Activated naive CD4-positive, alpha-beta T cell treated with anti-CD3 and anti-CD28 coated beads for 36 hours (primary cell): ENCODE measurements around the gene LRRC56. TPM values are rescaled to one million over a fixed set of nuclear protein-coding genes. Genes with fewer than 3 reads are reported as not detected.
"Not testable (repeated sequence)": the region's sequence is repeated elsewhere in the genome, so short reads cannot be mapped to it uniquely, and the experiment has no call there.

Source experiments
- CTCF ChIA-PET: fragments of 350-600 bp; sonication (Branson Sonifier 250); formaldehyde crosslinking; loops from one replicate; lab custom pipeline; 2021; ENCODE audit warnings: antibody characterized with exemption; lab: Charles Lee
- DNase-seq: peaks from one replicate; pipeline ENCODE4 v3.0.0-alpha.2; 2020
- H3K27ac Mint-ChIP-seq: one replicate; pipeline ENCODE4 v1.8.0; 2021; ENCODE audit warnings: mild to moderate bottlenecking, mixed read lengths
- H3K27me3 Mint-ChIP-seq: one replicate; pipeline ENCODE4 v1.8.0; 2021; ENCODE audit warnings: low read depth, mixed read lengths
- H3K36me3 Mint-ChIP-seq: one replicate; pipeline ENCODE4 v1.8.0; 2021; ENCODE audit warnings: low read depth, mixed read lengths
- H3K4me1 Mint-ChIP-seq: one replicate; pipeline ENCODE4 v1.8.0; 2021; ENCODE audit warnings: low read depth, mixed read lengths
- H3K4me3 Mint-ChIP-seq: one replicate; pipeline ENCODE4 v1.8.0; 2021; ENCODE audit warnings: mild to moderate bottlenecking, moderate library complexity, mixed read lengths
- H3K9me3 Mint-ChIP-seq: one replicate; pipeline ENCODE4 v1.8.0; 2021; ENCODE audit warnings: mixed read lengths
- intact Hi-C: fragments of 100-400 bp; cut with micrococcal nuclease; formaldehyde crosslinking; loops from one replicate; pipeline ENCODE4 v1.15.1; 2023
- total RNA-seq, 2 experiments: library from RNA; stranded (reverse); gene quantifications; one replicate each; pipeline ENCODE4 v1.2.3, GENCODE V29; 2021

LRRC56 gene
- total RNA-seq, 2 experiments from 2014 or later = 1.0 to 1.3 TPM

DNA sequence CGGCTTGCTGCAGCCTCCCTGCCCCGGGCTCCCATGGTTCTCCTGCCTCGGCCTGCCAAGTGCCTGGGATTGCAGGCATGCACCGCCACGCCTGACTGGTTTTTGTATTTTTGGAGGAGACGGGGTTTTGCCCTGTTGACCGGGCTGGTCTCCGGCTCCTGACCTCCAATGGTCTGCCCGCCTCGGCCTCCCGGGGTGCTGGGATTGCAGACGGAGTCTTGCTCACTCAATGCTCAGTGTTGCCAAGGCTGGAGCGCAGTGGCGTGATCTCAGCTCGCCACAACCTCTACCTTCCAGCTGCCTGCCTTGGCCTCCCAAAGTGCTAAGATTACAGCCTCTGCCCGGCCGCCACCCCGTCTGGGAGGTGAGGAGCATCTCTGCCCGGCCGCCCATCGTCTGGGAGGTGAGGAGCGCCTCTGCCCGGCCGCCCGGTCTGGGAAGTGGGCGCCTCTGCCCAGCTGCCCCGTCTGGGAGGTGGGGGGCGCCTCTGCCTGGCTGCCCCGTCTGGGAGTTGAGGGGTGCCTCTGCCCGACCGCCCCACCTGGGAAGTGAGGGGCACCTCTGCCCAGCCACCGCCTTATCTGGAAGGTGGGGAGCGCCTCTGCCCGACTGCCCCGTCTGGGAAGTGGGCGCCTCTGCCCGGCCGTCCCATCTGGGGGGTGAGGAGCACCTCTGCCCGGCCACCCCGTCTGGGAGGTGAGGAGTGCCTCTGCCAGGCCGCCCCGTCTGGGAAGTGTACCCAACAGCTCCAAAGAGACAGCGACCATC, 20.2 kb upstream of the LRRC56 start:
- CTCF ChIA-PET = interaction anchor here (0.7 to 2.3 kb wide), 5 partner anchors 17 to 206 kb away, joined by 3 to 8 read pairs (median 4); no protein-coding TSS in a partner anchor
- H3K36me3 Mint-ChIP-seq, intact Hi-C loops: not testable (repeated sequence)

DNA sequence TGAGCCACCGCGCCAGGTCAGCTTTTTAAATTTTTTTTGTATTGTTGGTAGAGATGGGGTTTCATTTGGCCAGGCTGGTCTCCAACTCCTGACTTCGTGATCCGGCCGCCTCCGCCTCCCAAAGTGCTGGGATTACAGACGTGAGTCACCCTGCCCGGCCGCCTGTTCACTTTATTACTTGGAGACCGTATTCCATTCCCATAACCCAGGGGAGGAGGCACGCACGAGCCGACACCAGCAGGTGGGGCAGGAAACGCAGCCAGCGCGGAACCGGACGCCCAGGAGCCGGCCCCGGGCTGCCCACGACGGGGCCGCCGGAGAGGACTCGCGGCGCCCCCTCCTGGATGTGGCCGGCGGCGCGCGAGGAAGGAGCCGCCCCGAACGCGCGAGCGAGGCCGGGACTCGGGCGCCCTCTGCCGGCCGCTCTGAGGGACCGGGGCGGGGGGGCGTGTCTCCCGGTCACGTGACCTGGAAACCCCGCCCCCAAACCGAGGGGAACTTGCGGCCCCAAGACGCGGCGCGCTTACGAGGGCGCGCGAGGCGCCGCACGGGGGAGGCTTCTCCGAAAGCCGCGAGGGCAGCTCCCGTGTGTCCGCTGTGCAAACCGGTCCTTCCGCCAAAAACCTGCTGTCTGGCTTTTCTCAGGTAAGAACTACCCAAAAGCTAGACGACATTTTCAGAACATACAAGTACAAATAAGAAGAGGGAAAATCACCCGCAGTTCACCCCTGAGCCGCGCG, 18.7 kb upstream of the LRRC56 start:
- Mint-ChIP-seq H3K4me1 (peaks cover 4% of the 10 kb centered on the region), H3K36me3 (peaks cover 4% of the 10 kb centered on the region), H3K27ac (peak overlapping the region; percentile 76), H3K4me3 (peak overlapping the region; percentile 84), H3K9me3 (peaks cover 6% of the 10 kb centered on the region), H3K27me3 (no peaks in the 10 kb centered on the region)
- DNase-seq = peak; percentile 87
- CTCF ChIA-PET = interaction anchor here (0.6 to 2.6 kb wide), 27 partner anchors 10 to 289 kb away, joined by 3 to 34 read pairs (median 3); partner anchors contain the start of gene HRAS
- intact Hi-C loops = loop anchor here (1.0 to 2.0 kb wide), 7 partner anchors 11 to 311 kb away; partner anchors contain the start of genes BET1L, HRAS, PTDSS2 and RIC8A

More for the DNA sequence above, 20.2 kb upstream of the LRRC56 start:
- H3K27ac Mint-ChIP-seq, H3K9me3 Mint-ChIP-seq, H3K4me1 Mint-ChIP-seq, H3K4me3 Mint-ChIP-seq, DNase-seq, H3K27me3 Mint-ChIP-seq: not testable (repeated sequence)

DNA sequence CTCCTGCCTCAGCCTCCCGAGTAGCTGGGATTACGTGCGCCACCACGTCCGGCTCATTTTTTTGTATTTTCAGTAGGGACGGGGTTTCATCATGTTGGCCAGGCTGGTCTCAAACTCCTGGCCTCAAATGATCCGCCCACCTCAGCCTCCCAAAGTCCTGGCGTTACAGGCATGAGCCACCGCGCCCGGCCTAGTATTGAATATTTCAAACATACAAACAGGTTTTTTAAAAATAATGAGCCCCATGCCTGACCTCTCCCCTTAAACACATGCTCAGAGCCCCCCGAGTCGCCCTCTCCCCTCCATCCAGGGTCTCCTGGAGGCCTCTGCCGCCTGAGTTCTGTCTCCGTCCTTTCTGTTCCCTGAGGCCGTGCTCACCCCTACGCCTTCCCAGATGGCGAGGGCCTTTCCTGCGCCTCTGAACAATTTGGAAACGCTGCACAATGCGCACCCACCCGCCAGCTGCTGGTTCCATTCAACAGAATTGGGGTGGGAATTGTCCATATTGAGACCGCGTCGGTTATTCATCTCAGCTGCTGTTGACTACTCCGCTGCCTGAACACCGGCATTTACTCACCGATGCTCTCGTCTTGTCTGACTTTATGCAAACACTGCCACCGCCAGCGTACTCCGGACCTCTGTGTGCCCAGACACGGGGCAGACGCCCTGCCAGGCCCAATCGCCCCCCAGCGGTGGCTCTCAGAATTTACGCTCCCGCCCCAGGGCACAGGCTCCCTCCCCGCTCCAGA, 16.7 kb upstream of the LRRC56 start:
- Mint-ChIP-seq H3K27ac (no peak overlapping the region), H3K4me1 (peaks cover 4% of the 10 kb centered on the region), H3K36me3 (peaks cover 3% of the 10 kb centered on the region), H3K9me3 (peaks cover 6% of the 10 kb centered on the region), H3K27me3 (no peaks in the 10 kb centered on the region), H3K4me3 (no peak overlapping the region)
- DNase-seq = no peak
- CTCF ChIA-PET = interaction anchor here (0.6 to 1.4 kb wide), 4 partner anchors 9 to 215 kb away, joined by 3 to 4 read pairs (median 4); no protein-coding TSS in a partner anchor
- intact Hi-C loops = no loop called here

DNA sequence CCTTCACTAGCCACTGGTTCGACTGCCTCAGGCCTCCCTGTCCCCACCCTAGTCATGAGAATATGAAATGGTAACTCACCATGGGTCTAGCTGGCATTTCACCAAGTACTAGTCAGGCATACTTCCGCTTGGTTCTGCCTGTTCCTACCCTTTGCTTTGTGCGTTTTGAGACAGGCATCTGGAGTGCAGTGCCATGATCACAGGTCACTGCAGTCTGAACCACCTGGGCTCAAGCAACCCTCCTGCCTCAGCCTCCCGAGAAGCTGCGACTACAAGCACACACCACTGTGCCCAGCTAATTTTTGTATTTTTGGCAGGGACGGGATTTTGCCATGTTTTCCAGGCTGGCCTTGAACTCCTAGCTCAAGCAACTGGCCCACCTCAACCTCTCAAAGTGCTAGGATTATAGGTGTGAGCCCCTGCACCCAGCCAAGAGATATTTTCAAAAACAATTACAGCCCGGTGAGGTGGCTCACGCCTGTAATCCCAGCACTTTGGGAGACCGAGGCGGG, 16.1 kb upstream of the LRRC56 start:
- Mint-ChIP-seq H3K27me3 (no peaks in the 10 kb centered on the region), H3K36me3 (peaks cover 3% of the 10 kb centered on the region), H3K27ac (no peak overlapping the region), H3K4me3 (no peak overlapping the region), H3K9me3 (peaks cover 6% of the 10 kb centered on the region), H3K4me1 (peaks cover 4% of the 10 kb centered on the region)
- intact Hi-C loops = no loop called here
- no peak for DNase-seq
- CTCF ChIA-PET = interaction anchor here (0.6 to 1.4 kb wide), 4 partner anchors 12 to 216 kb away, joined by 3 to 4 read pairs (median 4); no protein-coding TSS in a partner anchor

DNA sequence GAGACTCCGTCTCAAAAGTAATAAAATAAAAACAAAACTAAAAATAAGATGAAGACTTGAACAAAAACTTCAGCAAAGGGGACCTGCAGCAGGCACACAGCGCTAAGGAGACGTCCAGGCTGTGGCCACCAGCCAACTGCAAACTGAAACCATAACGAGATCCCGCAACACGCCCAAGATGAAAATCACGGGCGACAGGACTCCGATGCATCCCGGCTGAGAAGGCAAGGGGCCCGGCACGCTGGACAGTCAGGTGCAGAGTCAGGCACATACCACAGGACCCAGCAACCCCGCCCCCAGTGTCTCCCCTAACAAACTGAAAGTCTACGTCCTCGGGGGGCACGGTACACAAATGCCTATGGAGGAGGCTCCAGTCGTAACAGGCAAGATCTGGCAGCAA, 11.1 kb upstream of the LRRC56 start:
- DNase-seq = no peak
- no peaks in the 10 kb centered on the region for H3K4me1 Mint-ChIP-seq
- no peak overlapping the region for H3K4me3 Mint-ChIP-seq
- no peaks in the 10 kb centered on the region for H3K9me3 Mint-ChIP-seq
- H3K36me3 Mint-ChIP-seq = no peaks in the 10 kb centered on the region
- no peaks in the 10 kb centered on the region for H3K27me3 Mint-ChIP-seq
- no peak overlapping the region for H3K27ac Mint-ChIP-seq
- CTCF ChIA-PET = no interaction called here
- intact Hi-C loops = no loop called here

DNA sequence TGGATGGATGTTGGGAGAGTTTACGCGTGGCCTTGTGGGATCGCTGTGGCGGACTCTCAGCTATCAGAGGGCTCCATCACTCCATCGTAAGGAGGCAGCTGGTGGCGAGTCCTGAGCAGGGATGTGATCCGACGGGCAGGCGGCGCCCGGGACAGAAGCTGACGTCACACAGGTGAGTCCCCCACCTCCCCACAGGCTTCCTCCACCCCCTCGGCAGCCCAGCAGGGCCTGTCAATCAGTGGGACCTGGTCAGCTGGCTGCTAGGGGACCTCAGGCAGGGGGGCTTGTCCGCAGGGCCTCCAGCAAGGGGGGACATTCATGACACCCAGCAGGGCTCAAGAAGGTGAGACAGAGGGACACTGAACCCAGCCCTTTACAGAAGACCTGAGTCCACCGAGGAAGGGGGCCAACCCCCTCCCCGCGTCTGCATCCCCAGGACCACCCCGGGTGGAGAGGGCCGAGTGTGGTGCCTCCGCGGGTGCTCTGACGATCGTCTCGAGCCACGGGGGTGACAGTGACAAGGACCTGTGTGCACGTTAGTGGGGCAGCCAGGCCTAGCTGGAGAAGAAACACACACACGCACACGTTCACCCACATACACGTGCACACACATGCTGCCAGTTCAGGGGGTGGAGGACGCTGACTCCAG, 9.0 kb upstream of the LRRC56 start:
- DNase-seq = no peak
- H3K4me3 Mint-ChIP-seq = no peak overlapping the region
- CTCF ChIA-PET = interaction anchor here (1.6 kb wide), 1 partner anchor 9 kb away, joined by 5 read pairs; no protein-coding TSS in a partner anchor
- no peaks in the 10 kb centered on the region for H3K4me1 Mint-ChIP-seq
- intact Hi-C loops = no loop called here
- peaks cover 4% of the 10 kb centered on the region for H3K36me3 Mint-ChIP-seq
- H3K27ac Mint-ChIP-seq = no peak overlapping the region
- no peaks in the 10 kb centered on the region for H3K27me3 Mint-ChIP-seq
- H3K9me3 Mint-ChIP-seq = no peaks in the 10 kb centered on the region

DNA sequence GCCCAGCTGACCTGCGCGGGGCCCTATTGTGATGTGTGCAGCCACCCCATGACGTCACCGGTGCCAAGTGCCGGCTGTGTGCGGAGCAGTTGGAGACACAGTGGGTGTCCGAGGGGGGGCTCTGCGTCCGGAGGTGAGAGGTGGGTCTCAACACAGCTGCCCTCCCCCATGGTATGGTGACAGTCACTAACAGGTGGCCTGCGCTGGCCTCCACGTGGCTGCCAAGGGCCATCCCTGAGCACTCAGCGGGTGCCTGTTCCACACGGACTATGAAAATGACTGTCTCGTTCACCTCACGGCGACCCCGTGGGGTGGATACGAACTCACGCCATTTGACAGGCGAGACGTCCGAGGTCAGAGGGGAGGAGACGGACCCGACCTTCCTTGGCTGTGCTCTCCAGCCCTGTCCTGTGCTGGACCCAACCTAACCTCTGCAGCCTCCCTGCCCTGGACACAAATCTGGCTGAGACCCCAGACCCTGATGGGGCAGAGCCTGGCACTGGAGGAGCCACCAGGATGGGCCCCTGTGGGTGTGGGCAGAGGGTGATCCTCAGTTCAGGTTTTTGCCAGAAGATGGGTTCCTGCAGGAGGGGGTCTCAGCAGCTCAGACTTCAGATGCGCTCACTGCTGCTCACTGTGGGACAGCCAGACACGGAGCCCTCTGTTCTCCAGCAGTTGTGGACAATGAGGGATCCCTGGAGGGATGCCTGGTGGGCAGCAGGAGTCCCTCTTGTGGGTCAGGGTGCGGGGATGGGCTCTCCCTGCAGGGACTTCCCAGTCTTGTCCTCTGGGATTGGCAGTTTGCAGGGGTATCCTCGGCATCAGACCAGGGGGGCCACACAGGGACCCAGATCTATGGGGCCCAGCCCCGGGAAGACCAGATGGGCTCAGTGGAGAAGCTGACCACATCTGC, 8.3 kb upstream of the LRRC56 start:
- no peak for DNase-seq
- Mint-ChIP-seq H3K4me3 (no peak overlapping the region), H3K9me3 (no peaks in the 10 kb centered on the region), H3K27me3 (no peaks in the 10 kb centered on the region), H3K36me3 (peaks cover 4% of the 10 kb centered on the region), H3K27ac (no peak overlapping the region), H3K4me1 (peaks cover 3% of the 10 kb centered on the region)
- CTCF ChIA-PET = interaction anchor here (1.6 kb wide), 1 partner anchor 10 kb away, joined by 5 read pairs; no protein-coding TSS in a partner anchor
- intact Hi-C loops = no loop called here

DNA sequence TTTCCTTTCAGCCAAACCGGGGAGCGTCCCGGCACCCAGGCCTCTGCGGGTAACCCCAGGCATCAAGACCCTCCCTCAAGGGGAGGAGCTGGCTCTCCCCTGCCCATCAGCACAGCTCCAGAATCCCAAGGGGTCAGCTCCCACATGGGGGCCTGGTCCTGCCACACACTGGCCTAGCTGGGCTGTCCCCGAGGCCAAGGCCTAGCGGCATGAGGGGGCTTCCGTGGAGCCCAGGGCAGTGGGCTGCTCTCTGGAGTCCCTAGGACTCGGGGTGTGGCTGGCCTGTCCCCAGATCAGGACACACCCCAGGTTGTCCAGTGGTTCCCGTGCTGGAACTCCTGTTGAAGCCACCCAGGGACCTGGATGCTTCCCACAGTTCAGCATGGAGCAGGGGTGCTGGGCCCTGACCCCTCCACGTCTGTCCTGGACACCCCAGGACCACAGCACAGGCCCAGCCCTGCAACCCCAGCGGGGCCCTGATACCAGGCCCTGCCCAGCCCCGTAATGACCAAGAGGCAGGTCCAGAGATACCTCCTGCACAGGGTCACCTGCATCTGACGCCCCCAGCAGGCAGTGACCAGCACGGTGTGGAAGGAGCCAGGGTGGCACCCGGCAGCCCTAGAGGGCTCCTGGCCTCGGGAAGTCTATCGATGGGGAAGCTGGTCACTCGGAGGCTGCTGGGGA, 7.5 kb upstream of the LRRC56 start:
- intact Hi-C loops = no loop called here
- DNase-seq = no peak
- H3K4me1 Mint-ChIP-seq = peaks cover 3% of the 10 kb centered on the region
- H3K36me3 Mint-ChIP-seq = peaks cover 4% of the 10 kb centered on the region
- no peaks in the 10 kb centered on the region for H3K27me3 Mint-ChIP-seq
- CTCF ChIA-PET = interaction anchor here (1.6 kb wide), 1 partner anchor 11 kb away, joined by 5 read pairs; no protein-coding TSS in a partner anchor
- no peak overlapping the region for H3K27ac Mint-ChIP-seq
- H3K9me3 Mint-ChIP-seq = no peaks in the 10 kb centered on the region
- H3K4me3 Mint-ChIP-seq = no peak overlapping the region

DNA sequence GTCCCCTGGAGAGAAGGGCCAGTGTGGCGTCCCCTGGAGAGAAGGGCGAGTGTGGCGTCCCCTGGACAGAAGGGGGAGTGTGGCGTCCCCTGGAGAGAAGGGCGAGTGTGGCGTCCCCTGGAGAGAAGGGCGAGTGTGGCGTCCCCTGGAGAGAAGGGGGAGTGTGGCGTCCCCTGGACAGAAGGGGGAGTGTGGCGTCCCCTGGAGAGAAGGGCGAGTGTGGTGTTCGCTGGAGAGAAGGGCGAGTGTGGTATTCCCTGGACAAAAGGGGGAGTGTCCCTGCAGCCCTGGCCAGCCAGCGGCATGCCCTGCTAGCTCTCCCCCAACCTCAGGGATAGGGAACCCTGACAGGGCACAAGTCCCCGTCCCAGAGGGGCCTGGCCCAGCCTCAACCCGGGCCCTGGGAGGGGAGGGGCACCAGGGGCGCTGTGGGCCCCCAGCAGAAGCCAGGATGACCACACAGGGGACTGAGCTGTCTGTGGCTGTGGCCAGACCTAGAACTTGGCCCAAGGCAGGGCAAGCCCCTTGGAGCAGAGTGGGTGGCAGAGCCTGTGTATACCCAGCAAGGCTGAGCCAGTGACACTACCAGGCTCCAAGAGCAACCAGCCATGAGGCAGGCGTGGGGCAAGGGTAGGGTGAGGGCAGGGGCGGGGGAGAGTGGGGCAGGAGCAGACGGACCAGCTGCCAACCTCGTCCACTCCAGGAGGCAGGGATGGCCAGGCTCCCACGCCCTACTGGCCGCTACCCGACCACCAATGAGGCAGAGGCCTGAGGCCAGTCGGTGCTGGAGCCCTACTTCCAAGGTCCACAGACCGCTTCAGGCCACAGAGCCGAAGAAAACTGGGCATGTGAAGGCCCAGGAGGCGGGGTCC, 6.1 kb upstream of the LRRC56 start:
- Mint-ChIP-seq H3K36me3 (peaks cover 4% of the 10 kb centered on the region), H3K4me3 (no peak overlapping the region), H3K27ac (no peak overlapping the region), H3K27me3 (no peaks in the 10 kb centered on the region), H3K4me1 (peaks cover 3% of the 10 kb centered on the region), H3K9me3 (no peaks in the 10 kb centered on the region)
- no peak for DNase-seq
- intact Hi-C loops = no loop called here
- CTCF ChIA-PET = interaction anchor here (6.1 kb wide), 1 partner anchor 12 kb away, joined by 34 read pairs; no protein-coding TSS in a partner anchor
